Tibial nerve (tissue), 4 donors: ENCODE data around the gene FRYL. TPM values are rescaled to one million over a fixed set of nuclear protein-coding genes. Genes with fewer than 3 reads are reported as not detected.

Experiments
- DNase-seq, 2 donors: peaks; one replicate each; pipeline ENCODE4 v3.0.0-alpha.2; 2019; ENCODE audit warnings: low spot score in 2 of 2
- H3K27ac ChIP-seq, 4 donors: fragments of 200-600 bp; sonication (generic) in 3 of 4; one replicate each; pipeline ENCODE4 v1.5.1; 2017 to 2019; ENCODE audit warnings: mild to moderate bottlenecking in 1 of 4
- H3K27me3 ChIP-seq, 2 donors: fragments of 200-600 bp; sonication (generic) in 1 of 2; one replicate each; pipeline versions ENCODE4 v1.5.1 to v1.6.0; 2017 to 2019
- H3K36me3 ChIP-seq, 3 donors: fragments of 200-600 bp; sonication (generic); one replicate each; pipeline ENCODE4 v1.5.1; 2018 to 2019
- H3K4me1 ChIP-seq, 4 donors: fragments of 200-600 bp; sonication (generic) in 3 of 4; one replicate each; pipeline ENCODE4 v1.5.1; 2017 to 2019
- H3K4me3 ChIP-seq, 4 donors: fragments of 200-600 bp; sonication (generic) in 3 of 4; one replicate each; pipeline ENCODE4 v1.5.1; 2017 to 2019; ENCODE audit warnings: mild to moderate bottlenecking in 1 of 4, moderate library complexity in 1 of 4
- H3K9me3 ChIP-seq, 4 donors: fragments of 200-600 bp; sonication (generic) in 3 of 4; one replicate each; pipeline ENCODE4 v1.5.1; 2017 to 2019
- EP300 ChIP-seq, 2 donors: sonication (generic); formaldehyde crosslinking; IDR thresholded peaks; one replicate each; pipeline ENCODE4 v1.6.1; 2017; ENCODE audit warnings: antibody characterized with exemption in 2 of 2, mild to moderate bottlenecking in 1 of 2
- POLR2A ChIP-seq, 2 donors: fragments of 450-650 bp; IDR thresholded peaks; one replicate each; pipeline ENCODE4 v1.6.1; 2017; ENCODE audit warnings: antibody characterized with exemption in 2 of 2, mild to moderate bottlenecking in 2 of 2, moderate library complexity in 2 of 2
- WGBS, 2 donors: methylation state at CpG; one replicate each; pipeline ENCODE4 v1.1.5; 2018; 5-methylcytosine and 5-hydroxymethylcytosine counted together
- total RNA-seq, 4 donors: library from RNA; depleted of rRNA; stranded (reverse); fragments of >200 nt; gene quantifications; one replicate each; pipeline ENCODE4 v1.1.0, GENCODE V29; 2016
- TF ChIP-seq, protein P1 (sequence below), 5 experiments: fragments of 200-600 bp in 3 of 5; fragments of 450-650 bp in 2 of 5; sonication (generic) in 3 of 5; IDR thresholded peaks; one replicate each; pipeline ENCODE4 v1.5.1; 2016 to 2019; ENCODE audit warnings: antibody characterized with exemption in 5 of 5, mild to moderate bottlenecking in 3 of 5, moderate library complexity in 2 of 5

FRYL gene
- total RNA-seq, 4 donors from 2014 or later, result 88.3 to 122 (median 99.7) TPM

DNA sequence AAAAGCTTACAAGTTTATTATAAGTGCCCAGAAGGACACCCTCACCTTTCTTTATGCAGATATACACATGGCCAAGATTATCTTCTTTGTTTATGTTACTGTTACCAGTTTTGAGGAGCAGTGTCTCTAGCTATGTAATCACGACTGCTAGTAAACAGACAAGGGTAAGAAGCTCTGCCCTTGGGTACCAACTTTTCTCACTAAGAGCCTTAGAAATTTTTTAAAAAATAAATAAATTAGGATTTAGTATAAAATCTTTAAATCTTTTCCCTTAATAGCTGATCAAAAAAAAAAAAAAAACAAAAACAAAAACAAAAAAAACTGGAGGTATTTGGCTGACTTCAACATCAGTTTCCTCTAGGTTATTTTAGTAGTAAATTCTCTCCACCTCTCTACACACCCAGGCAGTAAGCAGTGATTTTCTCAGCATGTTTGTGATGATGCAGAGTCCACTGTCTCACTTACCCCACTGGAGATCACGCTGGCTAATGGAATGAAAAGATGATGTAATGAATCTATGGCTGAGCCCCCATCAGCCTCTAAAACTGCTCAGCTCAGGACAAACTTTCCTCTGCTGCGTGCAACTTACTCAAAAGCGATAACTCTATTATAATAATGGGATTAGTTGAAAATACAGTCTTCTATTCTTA lies 125.9 kb downstream of the FRYL start:
- WGBS, 2 donors, result 37 to 46% methylated on average over 4 of the region's 4 CpGs
- no peaks in the 10 kb centered on the region for H3K27me3 ChIP-seq
- H3K36me3 ChIP-seq, result no peaks in the 10 kb centered on the region
- no peak for TF ChIP-seq EP300 (IDR thresholded peaks at IDR 0.05)
- TF ChIP-seq, protein P1, sequence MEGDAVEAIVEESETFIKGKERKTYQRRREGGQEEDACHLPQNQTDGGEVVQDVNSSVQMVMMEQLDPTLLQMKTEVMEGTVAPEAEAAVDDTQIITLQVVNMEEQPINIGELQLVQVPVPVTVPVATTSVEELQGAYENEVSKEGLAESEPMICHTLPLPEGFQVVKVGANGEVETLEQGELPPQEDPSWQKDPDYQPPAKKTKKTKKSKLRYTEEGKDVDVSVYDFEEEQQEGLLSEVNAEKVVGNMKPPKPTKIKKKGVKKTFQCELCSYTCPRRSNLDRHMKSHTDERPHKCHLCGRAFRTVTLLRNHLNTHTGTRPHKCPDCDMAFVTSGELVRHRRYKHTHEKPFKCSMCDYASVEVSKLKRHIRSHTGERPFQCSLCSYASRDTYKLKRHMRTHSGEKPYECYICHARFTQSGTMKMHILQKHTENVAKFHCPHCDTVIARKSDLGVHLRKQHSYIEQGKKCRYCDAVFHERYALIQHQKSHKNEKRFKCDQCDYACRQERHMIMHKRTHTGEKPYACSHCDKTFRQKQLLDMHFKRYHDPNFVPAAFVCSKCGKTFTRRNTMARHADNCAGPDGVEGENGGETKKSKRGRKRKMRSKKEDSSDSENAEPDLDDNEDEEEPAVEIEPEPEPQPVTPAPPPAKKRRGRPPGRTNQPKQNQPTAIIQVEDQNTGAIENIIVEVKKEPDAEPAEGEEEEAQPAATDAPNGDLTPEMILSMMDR (IDR thresholded peaks at IDR 0.05), result no peak
- TF ChIP-seq POLR2A (IDR thresholded peaks at IDR 0.05), result no peak
- peak overlapping the region in 1 of 4 donors; percentile 5 for H3K4me3 ChIP-seq
- no peak for DNase-seq
- no peaks in the 10 kb centered on the region for H3K9me3 ChIP-seq
- peaks cover 0 to 51% (median 9%) of the 10 kb centered on the region in 4 donors for H3K4me1 ChIP-seq
- peak overlapping the region in 3 of 4 donors; percentile 55 to 77 (median 74) for H3K27ac ChIP-seq

DNA sequence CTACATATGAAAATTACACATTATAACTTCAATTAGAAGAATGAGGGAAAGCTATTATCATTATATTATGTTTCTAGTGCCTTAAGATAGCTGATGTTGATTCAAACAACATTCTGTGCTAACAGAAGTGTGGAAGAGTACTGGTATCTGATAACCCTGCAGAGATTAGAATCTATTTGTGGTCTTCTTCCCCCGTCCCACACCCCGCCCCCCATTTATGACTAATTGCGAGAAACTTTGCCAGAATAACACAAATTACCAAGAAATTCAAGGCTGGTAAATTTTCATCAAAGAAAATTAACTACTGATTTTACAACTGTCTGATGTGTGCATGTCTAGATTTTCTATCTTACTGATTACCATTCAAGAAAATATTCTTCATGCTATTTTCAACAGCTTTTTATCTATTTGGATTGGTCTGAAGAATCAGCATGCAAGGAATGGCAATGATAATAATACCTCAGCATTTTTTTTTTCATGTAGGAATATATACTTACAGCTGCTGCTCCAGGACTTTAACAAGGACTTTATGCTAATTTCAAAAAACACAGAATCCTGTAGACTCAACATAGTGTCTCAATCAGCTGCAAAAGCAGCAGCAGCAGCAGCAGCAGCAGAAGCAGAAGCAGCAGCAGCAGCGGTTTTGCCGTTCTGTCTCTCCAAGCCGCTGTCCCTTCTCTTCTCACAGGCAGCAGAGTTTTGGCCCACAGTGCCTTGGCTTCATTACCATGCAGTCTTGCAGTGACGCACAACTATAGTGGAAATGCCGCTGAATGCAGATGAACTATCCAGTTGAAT lies 126.7 kb downstream of the FRYL start:
- Histone ChIP-seq H3K36me3 (no peaks in the 10 kb centered on the region), H3K4me1 (peaks cover 0 to 54% (median 9%) of the 10 kb centered on the region in 4 donors), H3K9me3 (no peaks in the 10 kb centered on the region), H3K27me3 (no peaks in the 10 kb centered on the region), H3K4me3 (peak overlapping the region in 1 of 4 donors; percentile 5), H3K27ac (peak overlapping the region in 3 of 4 donors; percentile 55 to 77 (median 74))
- TF ChIP-seq EP300 (IDR thresholded peaks at IDR 0.05), result peak in 1 of 2 donors; percentile 67
- TF ChIP-seq, protein P1 (IDR thresholded peaks at IDR 0.05), result no peak
- TF ChIP-seq POLR2A (IDR thresholded peaks at IDR 0.05), result peak in 1 of 2 donors; percentile 29
- 33 to 37% methylated on average over 8 of the region's 8 CpGs for WGBS, 2 donors
- DNase-seq, result peak in 1 of 2 donors; percentile 19

DNA sequence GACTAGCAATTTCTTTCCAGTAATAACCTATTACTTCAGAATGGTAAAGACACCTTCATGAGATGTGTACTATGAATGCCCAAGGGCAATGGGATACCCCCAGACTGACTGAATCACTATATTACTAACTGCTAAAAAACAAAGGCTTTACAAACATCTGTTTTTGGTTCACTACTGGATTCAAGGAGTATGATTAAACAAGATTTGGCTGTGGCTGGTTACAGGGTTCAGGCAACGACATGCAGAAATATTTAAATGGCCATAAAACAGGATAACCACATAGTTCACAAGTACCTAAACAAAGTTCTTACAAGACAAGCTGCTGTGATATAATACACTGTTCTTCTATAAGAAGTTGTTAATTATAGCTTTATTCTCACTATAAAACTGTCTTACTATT lies 128.2 kb downstream of the FRYL start:
- no peaks in the 10 kb centered on the region for H3K9me3 ChIP-seq
- no peak for DNase-seq
- TF ChIP-seq, protein P1 (IDR thresholded peaks at IDR 0.05), result no peak
- TF ChIP-seq POLR2A (IDR thresholded peaks at IDR 0.05), result no peak
- TF ChIP-seq EP300 (IDR thresholded peaks at IDR 0.05), result no peak
- no peaks in the 10 kb centered on the region for H3K36me3 ChIP-seq
- H3K27ac ChIP-seq, result peak overlapping the region in 2 of 4 donors; percentile 1 to 77
- no peaks in the 10 kb centered on the region for H3K27me3 ChIP-seq
- WGBS, 2 donors, result 50 to 51% methylated on average over 1 of the region's 1 CpG
- H3K4me1 ChIP-seq, result peaks cover 0 to 54% (median 9%) of the 10 kb centered on the region in 4 donors
- no peak overlapping the region for H3K4me3 ChIP-seq

DNA sequence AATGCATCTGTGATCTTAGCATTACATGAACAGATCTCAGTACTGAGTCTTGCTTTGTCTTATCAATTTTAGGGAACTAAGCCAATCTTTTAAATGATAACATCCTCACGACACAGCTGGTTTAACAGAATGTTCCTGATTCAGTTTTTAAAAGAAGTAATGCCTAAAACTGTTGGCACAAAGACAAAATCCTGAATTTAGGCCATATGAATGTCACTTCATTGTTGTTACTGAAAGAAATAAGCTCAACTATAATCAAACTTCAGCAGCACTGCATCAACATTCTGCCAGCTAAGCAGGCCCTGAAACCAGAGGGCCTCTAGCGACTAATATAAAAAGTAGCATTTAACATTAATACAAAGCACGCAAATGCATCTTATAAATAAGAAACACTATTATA lies 130.6 kb downstream of the FRYL start:
- Histone ChIP-seq H3K27ac (peak overlapping the region in 1 of 4 donors; percentile 11), H3K36me3 (no peaks in the 10 kb centered on the region), H3K4me1 (peaks cover 0 to 62% (median 4%) of the 10 kb centered on the region in 4 donors), H3K27me3 (no peaks in the 10 kb centered on the region), H3K4me3 (no peak overlapping the region), H3K9me3 (no peaks in the 10 kb centered on the region)
- no peak for TF ChIP-seq EP300 (IDR thresholded peaks at IDR 0.05)
- TF ChIP-seq, protein P1 (IDR thresholded peaks at IDR 0.05), result no peak
- TF ChIP-seq POLR2A (IDR thresholded peaks at IDR 0.05), result no peak
- no peak for DNase-seq
- WGBS, 2 donors, result 46 to 50% methylated on average over 3 of the region's 3 CpGs
